ENCODE measurements around the gene SLC16A8. TPM values are rescaled to one million over a fixed set of nuclear protein-coding genes. Genes with fewer than 3 reads are reported as not detected.

Gene SLC16A8
- total RNA-seq, 2 experiments from 2014 or later = 0.17 TPM; not detected in 1

DNA sequence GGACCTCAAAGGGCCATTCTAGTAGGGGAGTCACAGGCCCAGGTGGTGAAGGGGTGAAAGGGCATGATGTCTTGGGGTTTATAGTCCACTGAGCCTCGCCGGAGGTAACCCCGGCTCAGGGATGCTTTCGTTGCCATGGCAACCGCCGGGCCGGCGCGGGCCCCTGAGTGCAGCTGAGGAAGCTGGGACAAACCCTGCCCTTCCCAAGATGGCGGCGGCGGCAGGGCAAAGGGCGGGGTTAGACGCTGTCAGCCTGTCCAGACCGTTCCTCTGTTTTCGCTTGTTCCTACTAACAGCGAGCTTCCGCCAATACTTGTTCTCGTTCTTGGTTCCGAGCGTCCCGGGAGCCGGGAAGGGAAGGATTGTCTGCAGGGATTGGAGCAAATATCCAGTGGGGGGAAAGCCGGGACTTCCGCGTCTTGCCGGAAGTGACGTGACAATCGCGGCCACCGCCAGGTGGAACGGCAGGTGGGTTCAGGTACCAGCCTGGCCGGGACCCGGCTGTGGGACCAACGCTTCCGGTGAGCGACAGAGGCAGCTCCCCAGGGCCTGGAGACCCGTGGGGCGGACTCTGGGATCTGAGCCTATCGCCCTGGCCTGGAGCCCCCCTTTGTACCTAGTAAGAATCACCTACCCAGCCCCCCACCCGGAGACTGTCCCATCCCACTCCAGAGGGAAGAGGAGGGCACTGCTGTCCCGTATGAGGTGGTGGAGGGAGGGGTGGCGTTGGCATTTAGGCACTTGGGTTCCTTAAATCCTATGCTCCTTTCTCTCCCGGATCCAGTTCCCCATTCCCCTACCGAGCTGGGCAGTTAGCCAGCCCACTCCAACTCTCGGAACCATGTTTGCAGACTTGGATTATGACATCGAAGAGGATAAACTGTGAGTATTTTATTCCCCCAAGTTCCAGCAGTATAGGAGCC lies 26.8 kb downstream of the SLC16A8 start, which contains the start of gene PICK1:
Gene PICK1, plus strand, starts transcription at position 436 of the 923 bp plus-strand sequence. Its CDS starts 406 bp downstream, at position 842.
- Mint-ChIP-seq H3K4me3 (peak within 1 kb of the TSS; percentile 93), H3K9me3 (no peaks in the 10 kb centered on the region), H3K27ac (peak within 1 kb of the TSS; percentile 93), H3K36me3 (peaks cover 2% of the 10 kb centered on the region), H3K4me1 (ENCODE audit: low read depth) (peaks cover 12% of the 10 kb centered on the region), H3K27me3 (no peaks in the 10 kb centered on the region)
- ChIA-PET POLR2A (interaction anchor here (0.6 to 0.7 kb wide), 2 partner anchors 213 to 249 kb away, joined by 3 read pairs; partner anchors contain the start of gene ANKRD54), CTCF (interaction anchor here (1.1 to 2.4 kb wide), 9 partner anchors 9 to 515 kb away, joined by 3 to 8 read pairs (median 3); no protein-coding TSS in a partner anchor)
- DNase-seq = peak; percentile 89
- intact Hi-C loops (cut with micrococcal nuclease) = loop anchor here (10.0 kb wide), 1 partner anchor 48 kb away; no protein-coding TSS in a partner anchor

DNA sequence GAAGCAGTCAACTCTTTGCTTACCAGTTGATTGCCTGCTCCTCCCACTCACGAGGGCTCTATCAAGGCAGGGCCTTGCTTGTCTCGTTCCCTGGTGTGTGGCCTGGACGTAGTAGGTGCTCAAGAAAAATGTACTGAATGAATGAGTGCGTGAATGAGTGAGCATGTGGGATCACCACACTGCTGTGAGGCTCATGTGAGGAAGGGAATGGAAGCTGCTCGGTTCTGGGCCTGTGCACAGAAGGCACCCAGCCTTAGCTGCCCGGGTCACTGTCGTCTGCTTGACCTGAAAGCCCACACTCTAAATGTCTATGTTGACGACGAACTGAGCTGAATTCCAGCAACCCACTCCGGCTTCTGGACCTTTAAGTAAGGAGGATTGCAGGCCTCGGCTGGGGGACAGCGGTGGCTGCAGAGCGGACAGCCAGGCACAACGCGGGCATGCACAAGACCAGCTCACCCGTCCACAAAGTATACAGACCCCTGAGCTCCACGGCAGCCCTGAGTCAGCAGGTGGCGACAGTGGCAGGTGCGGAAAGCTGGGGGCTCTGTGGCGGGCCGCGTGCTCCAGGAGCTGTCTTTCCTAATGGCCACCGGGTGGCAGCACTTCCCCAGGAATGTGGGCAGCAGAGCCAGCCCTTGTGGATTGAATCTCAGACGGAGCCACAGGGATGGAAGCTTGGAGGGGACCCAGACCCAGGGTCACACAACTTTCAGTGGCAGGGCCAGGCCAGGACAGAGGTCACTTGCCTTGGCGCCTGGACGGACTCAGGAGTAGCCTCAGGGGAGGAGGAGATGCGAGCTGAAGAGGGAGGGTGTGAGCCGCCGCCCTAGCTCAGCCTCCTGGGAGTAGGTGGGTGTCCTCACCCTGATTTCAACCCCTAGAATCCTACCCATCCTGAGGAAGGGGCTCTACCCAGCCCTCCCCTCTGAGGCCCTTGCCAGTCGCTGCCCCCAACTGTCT lies 31.8 kb downstream of the SLC16A8 start:
- Mint-ChIP-seq H3K27ac (no peak overlapping the region), H3K27me3 (peaks cover 2% of the 10 kb centered on the region), H3K4me3 (no peak overlapping the region), H3K36me3 (no peaks in the 10 kb centered on the region), H3K4me1 (ENCODE audit: low read depth) (peaks cover 4% of the 10 kb centered on the region), H3K9me3 (no peaks in the 10 kb centered on the region)
- peak; percentile 82 for DNase-seq
- ChIA-PET POLR2A (no interaction called here), CTCF (interaction anchor here (0.6 to 3.6 kb wide), 78 partner anchors 9 to 1992 kb away, joined by 3 to 37 read pairs (median 4); partner anchors contain the start of genes DMC1, PLA2G6 and TOMM22)
- intact Hi-C loops (cut with micrococcal nuclease) = loop anchor here (5.0 to 10.0 kb wide), 3 partner anchors 53 to 520 kb away; partner anchors contain the start of gene DMC1

DNA sequence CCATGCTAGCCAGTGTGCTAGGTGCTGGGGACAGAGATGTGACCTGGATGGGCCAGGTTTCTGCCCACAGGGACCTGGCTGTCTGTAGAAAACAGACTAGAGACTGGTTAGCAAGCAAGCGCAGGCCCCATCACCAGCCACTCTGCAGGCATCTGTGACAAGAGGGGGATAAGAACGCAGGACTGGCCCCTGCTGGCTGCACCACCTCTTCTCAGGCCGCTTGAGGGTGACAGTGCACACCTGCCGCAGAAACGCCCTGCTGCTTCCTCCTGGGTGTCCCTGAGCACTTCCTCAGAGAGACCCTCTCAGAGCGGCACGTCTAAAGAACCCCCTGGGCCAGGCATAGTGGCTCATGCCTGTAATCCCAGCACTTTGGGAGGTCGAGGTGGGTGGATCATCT lies 32.7 kb downstream of the SLC16A8 start:
- intact Hi-C loops (cut with micrococcal nuclease) = loop anchor here (5.0 to 10.0 kb wide), 3 partner anchors 54 to 521 kb away; partner anchors contain the start of gene DMC1
- H3K36me3 Mint-ChIP-seq = no peaks in the 10 kb centered on the region
- no peaks in the 10 kb centered on the region for H3K4me1 Mint-ChIP-seq (ENCODE audit: low read depth)
- H3K27ac Mint-ChIP-seq = no peak overlapping the region
- no peaks in the 10 kb centered on the region for H3K9me3 Mint-ChIP-seq
- H3K27me3 Mint-ChIP-seq = peaks cover 2% of the 10 kb centered on the region
- DNase-seq = no peak
- ChIA-PET CTCF (interaction anchor here (0.9 to 3.0 kb wide), 19 partner anchors 9 to 303 kb away, joined by 3 to 37 read pairs (median 6); no protein-coding TSS in a partner anchor), POLR2A (no interaction called here)
- no peak overlapping the region for H3K4me3 Mint-ChIP-seq

DNA sequence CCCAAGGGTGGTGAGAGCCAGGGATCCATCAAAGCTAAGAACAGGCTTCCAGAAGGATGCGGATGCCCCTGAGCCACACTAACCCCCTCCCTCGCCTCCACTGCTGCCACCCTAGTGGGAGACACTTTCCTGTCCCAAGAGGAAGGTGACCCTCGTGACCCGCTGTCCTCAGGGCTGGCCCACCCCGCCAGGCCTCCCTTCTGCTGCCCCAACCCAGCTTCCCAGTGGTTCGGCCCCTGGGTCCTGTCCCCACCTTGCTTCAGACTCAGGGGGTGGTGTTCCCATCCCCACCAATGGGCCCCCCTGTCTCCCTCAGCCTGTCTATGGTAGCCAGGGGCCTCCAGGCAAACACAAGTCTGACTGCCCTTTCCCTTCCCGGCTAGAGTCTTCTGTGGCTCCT lies 33.3 kb downstream of the SLC16A8 start:
- Mint-ChIP-seq H3K4me3 (no peak overlapping the region), H3K27ac (no peak overlapping the region), H3K36me3 (no peaks in the 10 kb centered on the region), H3K9me3 (no peaks in the 10 kb centered on the region), H3K4me1 (ENCODE audit: low read depth) (no peaks in the 10 kb centered on the region), H3K27me3 (peaks cover 2% of the 10 kb centered on the region)
- intact Hi-C loops (cut with micrococcal nuclease) = loop anchor here (5.0 to 10.0 kb wide), 3 partner anchors 54 to 522 kb away; partner anchors contain the start of gene DMC1
- ChIA-PET POLR2A (no interaction called here), CTCF (no interaction called here)
- DNase-seq = no peak

DNA sequence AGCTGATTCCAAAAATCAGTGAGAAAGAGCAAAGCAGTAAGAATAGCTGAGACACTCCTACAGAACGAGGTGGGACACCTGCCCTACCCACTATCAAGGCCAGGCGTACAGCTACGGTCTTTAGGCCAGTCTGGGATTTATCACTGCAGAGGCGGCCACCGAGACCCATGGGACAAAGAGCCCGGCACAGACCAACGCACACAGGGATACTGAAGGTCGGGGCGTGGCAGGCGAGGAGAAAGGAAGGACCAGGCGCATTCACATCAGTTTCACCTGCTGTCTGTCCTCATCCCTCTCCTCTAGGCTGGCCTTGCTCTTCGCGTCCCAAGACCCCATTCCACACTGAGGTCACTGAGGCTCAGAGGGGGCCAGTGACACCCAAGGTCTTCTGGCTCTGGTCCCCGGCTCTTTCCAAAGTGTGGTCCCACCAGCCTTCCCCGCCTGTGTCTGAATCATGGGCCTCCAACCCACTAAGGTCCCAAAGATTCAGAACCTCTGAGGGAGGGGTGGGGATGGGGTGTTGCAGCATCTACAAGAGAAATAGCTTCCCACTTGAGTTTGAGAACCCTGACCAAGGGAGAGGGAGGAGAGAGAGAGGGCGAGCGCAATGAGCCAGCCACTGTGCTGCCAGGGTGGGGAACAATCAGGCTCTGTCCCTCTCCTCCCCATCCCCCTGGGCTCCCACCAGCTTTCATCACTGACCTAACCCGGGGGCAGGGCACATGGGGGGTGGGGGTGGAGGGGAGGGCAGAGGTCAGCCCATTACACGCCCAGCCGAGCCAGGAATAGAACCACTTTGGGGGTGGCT lies 34.0 kb downstream of the SLC16A8 start:
- no peak for DNase-seq
- no peak overlapping the region for H3K27ac Mint-ChIP-seq
- H3K4me1 Mint-ChIP-seq (ENCODE audit: low read depth) = no peaks in the 10 kb centered on the region
- H3K4me3 Mint-ChIP-seq = no peak overlapping the region
- POLR2A ChIA-PET = no interaction called here
- H3K36me3 Mint-ChIP-seq = no peaks in the 10 kb centered on the region
- intact Hi-C loops (cut with micrococcal nuclease) = loop anchor here (5.0 to 10.0 kb wide), 3 partner anchors 55 to 522 kb away; partner anchors contain the start of gene DMC1
- peaks cover 2% of the 10 kb centered on the region for H3K27me3 Mint-ChIP-seq
- CTCF ChIA-PET = interaction anchor here (1.2 kb wide), 1 partner anchor 180 kb away, joined by 4 read pairs; no protein-coding TSS in a partner anchor
- H3K9me3 Mint-ChIP-seq = no peaks in the 10 kb centered on the region

DNA sequence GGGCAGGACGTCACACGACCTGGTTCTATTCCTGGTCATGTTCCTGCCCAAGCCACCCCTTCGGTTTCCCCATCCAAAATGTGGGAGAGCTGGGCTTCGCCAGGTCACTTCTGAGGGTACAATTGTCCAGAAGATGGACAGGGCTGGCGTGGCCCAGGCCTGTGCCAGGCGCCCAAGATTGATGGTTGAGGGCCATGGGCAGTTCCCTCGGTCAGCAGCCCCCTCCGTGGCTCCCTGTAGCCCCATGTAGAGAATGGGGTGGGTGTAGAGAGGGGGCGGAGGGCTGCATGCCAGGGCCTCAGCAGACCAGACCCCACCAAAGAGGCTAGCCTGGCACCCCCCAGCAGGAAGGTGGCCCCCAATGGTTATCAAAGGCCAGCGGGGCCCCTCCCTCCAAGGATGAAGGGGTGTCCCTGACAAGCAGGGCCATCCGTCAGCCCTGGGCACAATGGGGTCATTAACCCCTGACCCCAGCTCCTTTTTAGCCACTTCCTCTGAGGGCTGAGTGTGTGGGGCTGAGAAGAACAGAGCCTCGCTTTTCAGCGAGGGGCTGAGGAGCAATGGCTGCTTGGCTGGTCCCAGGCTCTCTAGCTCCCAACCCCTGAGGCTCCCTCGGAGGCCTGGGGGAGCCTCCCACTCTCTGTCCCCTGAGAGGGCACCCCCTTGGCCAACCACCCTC lies 37.8 kb downstream of the SLC16A8 start:
- intact Hi-C loops (cut with micrococcal nuclease) = no loop called here
- H3K27me3 Mint-ChIP-seq = peaks cover 2% of the 10 kb centered on the region
- CTCF ChIA-PET = no interaction called here
- no peak overlapping the region for H3K27ac Mint-ChIP-seq
- no peaks in the 10 kb centered on the region for H3K36me3 Mint-ChIP-seq
- no peaks in the 10 kb centered on the region for H3K4me1 Mint-ChIP-seq (ENCODE audit: low read depth)
- DNase-seq = no peak
- POLR2A ChIA-PET = no interaction called here
- H3K9me3 Mint-ChIP-seq = no peaks in the 10 kb centered on the region
- H3K4me3 Mint-ChIP-seq = no peak overlapping the region

DNA sequence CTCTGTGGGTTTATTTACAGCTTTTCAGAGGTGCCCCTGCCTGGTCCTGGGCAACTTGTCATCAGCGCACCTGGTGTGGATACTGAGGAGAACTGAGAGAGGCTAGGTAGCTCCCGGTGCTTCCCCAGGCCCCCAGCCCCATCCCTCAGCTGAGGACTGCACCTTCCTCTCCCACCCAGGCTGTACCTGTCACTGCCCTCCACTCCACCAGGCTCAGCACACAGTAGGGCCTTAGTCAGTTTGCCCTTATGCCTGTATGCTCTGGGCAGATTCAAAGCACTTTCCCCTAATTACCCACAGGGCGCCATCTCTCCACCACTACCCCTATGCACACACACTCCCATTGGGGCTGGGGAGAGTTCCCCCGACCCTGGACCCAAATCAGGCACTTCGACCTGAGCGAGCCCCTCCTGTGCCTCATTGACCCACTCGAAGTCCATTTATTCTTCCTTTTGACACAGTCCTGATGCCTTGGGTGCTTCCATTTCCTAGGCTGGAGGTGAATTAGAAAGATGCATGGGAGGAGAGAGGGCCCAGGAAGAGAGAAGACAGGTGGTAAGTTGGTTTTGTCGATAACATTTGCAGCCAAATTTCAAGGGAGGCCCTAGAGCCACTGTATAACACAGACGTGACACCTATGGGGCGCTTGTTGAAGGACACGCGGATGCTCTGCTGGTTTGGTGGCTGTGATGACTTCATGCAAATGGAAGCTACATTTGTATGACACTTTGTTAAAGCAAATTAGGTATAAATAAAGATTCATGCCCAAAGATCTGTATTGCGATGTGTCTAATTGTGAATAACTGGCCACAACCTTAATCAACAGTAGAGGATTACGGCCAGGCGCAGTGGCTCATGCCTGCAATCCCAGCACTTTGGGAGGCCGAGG lies 40.6 kb downstream of the SLC16A8 start:
- H3K27ac Mint-ChIP-seq = no peak overlapping the region
- no peak for DNase-seq
- no peaks in the 10 kb centered on the region for H3K4me1 Mint-ChIP-seq (ENCODE audit: low read depth)
- H3K9me3 Mint-ChIP-seq = no peaks in the 10 kb centered on the region
- no peak overlapping the region for H3K4me3 Mint-ChIP-seq
- intact Hi-C loops (cut with micrococcal nuclease) = no loop called here
- ChIA-PET CTCF (interaction anchor here (1.0 to 3.4 kb wide), 2 partner anchors 9 to 71 kb away, joined by 3 to 15 read pairs; no protein-coding TSS in a partner anchor), POLR2A (interaction anchor here (0.6 kb wide), 1 partner anchor 164 kb away, joined by 7 read pairs; no protein-coding TSS in a partner anchor)
- peaks cover 2% of the 10 kb centered on the region for H3K27me3 Mint-ChIP-seq
- H3K36me3 Mint-ChIP-seq = no peaks in the 10 kb centered on the region

DNA sequence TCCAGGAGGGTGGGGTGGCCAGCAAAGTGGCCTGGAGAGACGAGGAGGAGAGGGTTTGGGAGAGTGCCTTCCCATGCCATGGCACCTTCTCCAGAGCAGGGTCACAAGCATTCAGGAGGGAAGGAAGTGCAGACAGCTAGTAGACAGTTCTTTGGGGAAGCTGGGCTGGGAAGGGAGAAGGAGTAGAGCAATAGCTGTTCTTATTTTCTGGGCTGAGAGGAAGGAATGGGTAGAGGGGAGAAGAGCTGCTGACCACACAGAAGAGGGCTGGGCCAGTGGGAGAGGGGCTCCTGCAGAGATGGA lies 41.5 kb downstream of the SLC16A8 start:
- no peaks in the 10 kb centered on the region for H3K36me3 Mint-ChIP-seq
- no peaks in the 10 kb centered on the region for H3K9me3 Mint-ChIP-seq
- intact Hi-C loops (cut with micrococcal nuclease) = no loop called here
- H3K4me3 Mint-ChIP-seq = no peak overlapping the region
- no peaks in the 10 kb centered on the region for H3K4me1 Mint-ChIP-seq (ENCODE audit: low read depth)
- no peaks in the 10 kb centered on the region for H3K27me3 Mint-ChIP-seq
- ChIA-PET CTCF (interaction anchor here (3.4 kb wide), 1 partner anchor 10 kb away, joined by 15 read pairs; no protein-coding TSS in a partner anchor), POLR2A (no interaction called here)
- no peak overlapping the region for H3K27ac Mint-ChIP-seq
- no peak for DNase-seq

DNA sequence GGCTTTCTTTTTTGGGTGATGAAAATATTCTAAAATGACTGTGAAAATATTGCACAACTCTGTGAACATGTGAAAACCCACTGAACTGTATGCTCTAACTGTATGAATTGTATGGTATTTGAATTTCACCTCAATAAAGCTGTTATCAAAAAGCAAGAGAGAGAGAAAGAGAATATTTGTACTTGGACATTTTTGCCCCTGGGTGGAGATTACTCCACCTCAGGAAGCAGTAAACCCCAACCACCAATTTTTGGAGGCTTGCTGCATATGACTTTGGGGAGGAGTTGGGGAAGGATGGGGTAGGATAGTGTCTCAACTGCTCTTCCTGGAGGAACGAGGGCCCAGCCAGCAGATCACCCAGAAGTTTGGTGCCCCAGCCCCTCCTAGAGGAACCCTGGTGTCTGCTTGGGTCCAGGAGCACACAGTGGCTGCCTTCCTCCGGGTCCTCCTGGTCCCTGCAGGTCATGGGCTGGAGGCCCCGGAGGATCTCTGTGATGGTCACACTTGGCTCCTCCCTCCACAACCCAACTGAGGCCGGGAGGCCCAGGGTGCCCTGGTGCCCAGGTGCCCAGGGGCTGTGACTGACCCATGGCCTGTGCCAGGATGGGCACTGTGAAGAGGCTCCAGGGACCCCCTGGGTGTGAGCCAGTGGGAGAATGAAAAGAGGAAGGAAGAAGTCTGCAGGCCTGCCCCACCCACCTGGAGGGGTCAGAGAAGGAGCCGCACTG lies 42.1 kb downstream of the SLC16A8 start:
- no peaks in the 10 kb centered on the region for H3K4me1 Mint-ChIP-seq (ENCODE audit: low read depth)
- POLR2A ChIA-PET = no interaction called here
- no peaks in the 10 kb centered on the region for H3K27me3 Mint-ChIP-seq
- CTCF ChIA-PET = interaction anchor here (3.4 kb wide), 1 partner anchor 10 kb away, joined by 15 read pairs; no protein-coding TSS in a partner anchor
- no peak for DNase-seq
- intact Hi-C loops (cut with micrococcal nuclease) = no loop called here
- no peaks in the 10 kb centered on the region for H3K36me3 Mint-ChIP-seq
- no peaks in the 10 kb centered on the region for H3K9me3 Mint-ChIP-seq
- no peak overlapping the region for H3K27ac Mint-ChIP-seq
- H3K4me3 Mint-ChIP-seq = no peak overlapping the region
